NCI-H1436 (cell line): Measurements from ENCODE around the gene FNDC11.
"Not testable (repeated sequence)": the region's sequence is repeated elsewhere in the genome, so short reads cannot be mapped to it uniquely, and the experiment has no call there.

ENCODE experiments used
- DNase-seq: peaks from one replicate; lab custom pipeline; 2025; lab: John Stamatoyannopoulos, UW

The FNDC11 gene

DNA sequence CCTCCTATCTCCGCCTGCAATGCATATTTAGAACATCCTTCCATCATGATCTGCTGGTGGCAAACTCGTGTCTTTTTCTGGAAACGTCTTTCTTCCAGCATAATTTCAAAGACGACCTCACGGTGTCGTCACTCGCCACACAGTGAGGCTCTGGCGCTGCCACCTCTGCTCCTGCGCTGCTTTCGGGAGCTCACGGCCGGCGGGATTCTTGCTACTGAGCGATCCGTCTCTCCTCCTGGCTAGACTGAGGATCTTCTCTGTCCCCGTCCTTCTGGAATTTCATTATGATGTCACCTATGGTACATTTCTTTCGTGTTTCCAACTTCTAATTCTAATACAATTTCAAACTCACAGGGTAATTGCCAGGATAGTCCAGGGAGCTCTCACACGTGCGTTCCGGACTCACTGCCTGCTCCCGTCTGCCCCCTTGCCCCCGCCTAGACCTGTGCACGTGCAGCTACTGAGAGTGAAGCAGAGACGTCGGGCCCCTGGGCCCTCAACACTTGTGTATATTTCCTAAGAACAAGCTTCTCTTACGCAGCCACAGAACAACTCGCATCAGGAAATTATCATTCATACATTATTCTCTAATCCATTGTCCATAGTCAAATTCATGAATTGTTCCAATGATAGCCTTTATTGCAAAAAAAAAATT lies 45.6 kb downstream of the FNDC11 start:
- no peak for DNase-seq

DNA sequence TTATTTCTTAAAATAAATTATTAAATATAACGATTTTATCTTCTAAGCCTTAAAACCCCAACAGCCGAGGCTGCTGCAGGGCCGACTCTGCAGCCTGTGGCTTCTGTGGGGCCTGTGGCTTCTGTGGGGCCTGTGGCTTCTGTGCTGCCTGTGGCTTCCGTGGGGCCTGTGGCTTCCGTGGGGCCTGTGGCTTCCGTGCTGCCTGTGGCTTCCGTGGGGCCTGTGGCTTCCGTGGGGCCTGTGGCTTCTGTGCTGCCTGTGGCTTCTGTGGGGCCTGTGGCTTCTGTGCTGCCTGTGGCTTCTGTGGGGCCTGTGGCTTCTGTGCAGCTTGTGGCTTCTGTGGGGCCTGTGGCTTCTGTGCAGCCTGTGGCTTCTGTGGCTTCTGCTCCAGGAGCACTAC lies 47.7 kb downstream of the FNDC11 start:
- DNase-seq, result not testable (repeated sequence)

DNA sequence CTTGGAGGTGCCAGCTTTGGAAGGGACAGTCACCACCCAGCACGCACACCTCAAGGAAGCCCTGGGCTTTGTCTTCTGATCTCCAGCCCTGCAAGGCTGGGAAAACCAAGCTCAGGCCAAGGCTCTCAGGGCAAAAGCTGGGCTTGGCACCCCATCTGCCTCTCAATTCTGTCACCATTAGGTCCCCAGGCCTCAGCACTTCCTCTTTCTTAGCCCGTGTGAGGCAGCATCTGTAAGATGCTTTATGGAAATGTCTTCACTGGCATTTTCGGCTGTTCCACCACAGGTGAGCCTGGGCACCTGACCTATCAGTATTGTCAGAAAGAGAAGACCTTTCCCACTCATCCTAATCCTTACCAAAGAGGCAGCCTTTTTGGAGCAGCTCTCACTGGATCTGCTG lies 48.4 kb downstream of the FNDC11 start:
- DNase-seq, result no peak
